ENCODE measurements around the gene RNASEL. TPM values are rescaled to one million over a fixed set of nuclear protein-coding genes. Genes with fewer than 3 reads are reported as not detected.

The RNASEL gene
- total and polyA plus RNA-seq, 2 experiments from 2014 or later, result 0.87 to 2.2 TPM

DNA sequence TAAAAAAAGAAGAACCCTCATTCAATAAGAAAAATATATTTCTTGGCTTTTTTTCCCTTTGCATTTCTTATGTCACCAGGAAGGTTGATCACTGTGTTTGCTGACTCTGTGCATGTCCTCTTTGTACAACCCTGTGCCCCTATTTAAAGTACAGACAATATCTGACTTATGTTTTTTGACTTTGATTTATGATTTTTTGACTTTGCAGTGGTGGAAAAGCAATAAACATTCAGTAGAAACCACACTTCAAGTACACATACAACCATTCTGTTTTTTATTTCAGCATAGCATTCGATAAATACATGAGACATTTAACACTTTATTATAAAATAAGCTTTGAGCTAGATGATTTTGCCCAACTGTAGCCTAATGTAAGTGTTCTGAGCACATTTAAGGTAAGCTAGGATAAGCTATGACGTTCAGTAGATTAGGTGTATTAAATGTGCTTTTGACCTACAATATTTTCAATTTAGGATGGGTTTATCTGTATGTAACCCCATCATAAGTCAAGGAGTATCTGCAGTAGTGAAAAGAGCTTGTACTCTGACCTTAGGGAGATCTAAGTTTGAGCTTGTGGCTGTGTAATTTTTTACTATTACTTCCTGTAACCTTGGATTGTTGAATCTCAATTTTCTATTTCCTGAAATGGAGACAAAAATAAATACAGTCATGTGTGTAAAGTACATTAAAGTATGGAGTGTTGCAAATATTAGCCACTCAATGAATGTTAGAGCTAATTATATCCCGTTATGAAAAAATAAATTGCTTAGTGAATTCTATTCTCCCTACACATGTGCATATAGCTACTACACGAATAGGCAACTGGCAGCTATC, 1.2 kb downstream of the RNASEL start:
- no peaks in the 10 kb centered on the region for H3K27me3 ChIP-seq
- DNase-seq (ENCODE audit: low read depth in 1 of 2, low spot score in 1 of 2), result no peak
- no peaks in the 10 kb centered on the region for H3K36me3 ChIP-seq
- H3K27ac ChIP-seq, result no peak overlapping the region
- H3K4me1 ChIP-seq (ENCODE audit: low read depth), result no peaks in the 10 kb centered on the region
- TF ChIP-seq, protein P1, sequence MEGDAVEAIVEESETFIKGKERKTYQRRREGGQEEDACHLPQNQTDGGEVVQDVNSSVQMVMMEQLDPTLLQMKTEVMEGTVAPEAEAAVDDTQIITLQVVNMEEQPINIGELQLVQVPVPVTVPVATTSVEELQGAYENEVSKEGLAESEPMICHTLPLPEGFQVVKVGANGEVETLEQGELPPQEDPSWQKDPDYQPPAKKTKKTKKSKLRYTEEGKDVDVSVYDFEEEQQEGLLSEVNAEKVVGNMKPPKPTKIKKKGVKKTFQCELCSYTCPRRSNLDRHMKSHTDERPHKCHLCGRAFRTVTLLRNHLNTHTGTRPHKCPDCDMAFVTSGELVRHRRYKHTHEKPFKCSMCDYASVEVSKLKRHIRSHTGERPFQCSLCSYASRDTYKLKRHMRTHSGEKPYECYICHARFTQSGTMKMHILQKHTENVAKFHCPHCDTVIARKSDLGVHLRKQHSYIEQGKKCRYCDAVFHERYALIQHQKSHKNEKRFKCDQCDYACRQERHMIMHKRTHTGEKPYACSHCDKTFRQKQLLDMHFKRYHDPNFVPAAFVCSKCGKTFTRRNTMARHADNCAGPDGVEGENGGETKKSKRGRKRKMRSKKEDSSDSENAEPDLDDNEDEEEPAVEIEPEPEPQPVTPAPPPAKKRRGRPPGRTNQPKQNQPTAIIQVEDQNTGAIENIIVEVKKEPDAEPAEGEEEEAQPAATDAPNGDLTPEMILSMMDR (IDR thresholded peaks at IDR 0.05; ENCODE audit: low read depth, low read length), result no peak
- H3K9me3 ChIP-seq (ENCODE audit: low read depth), result no peaks in the 10 kb centered on the region
- H3K4me3 ChIP-seq, result peak overlapping the region; percentile 37

DNA sequence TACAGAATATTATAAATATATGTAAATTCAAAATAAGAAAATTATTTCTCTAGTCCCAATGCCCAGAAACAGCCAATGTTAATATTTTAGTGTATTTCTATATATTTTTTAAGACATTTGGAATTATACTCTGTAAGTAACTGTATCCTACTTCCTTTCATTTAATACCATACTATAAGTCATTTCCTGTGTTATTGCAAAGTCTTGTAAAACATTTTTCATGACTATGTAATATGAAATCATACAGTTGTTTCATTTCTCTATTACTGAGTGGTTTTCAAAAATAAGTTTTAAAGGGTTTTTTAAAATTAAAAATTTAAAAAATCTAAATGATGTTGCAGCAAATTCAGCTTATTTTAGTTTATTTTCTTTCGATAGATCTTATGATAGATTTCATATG, 2.0 kb downstream of the RNASEL start:
- no peak overlapping the region for H3K27ac ChIP-seq
- TF ChIP-seq, protein P1 (IDR thresholded peaks at IDR 0.05; ENCODE audit: low read depth, low read length), result no peak

DNA sequence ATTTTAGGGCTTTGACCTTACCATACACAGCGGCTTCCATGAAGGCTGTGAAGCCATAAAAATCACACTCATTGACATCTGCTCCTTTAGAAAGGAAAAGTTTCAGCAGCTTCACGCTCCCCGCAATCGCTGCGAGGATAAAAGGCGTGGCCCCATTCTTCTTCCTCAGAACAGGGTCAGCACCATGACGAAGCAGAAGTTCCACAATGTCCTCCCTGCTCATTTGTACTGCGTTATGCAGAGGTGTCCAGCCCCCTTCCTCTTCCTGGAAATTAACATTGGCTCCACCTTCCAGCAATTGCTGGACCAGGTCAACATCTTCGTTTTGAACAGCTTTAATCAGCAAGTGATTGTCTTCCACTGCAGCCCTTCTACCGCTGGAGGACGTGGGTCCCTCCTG, 2.7 kb downstream of the RNASEL start:
- no peak for DNase-seq (ENCODE audit: low read depth in 1 of 2, low spot score in 1 of 2)
- H3K4me1 ChIP-seq (ENCODE audit: low read depth), result no peaks in the 10 kb centered on the region

More for the DNA sequence above, 2.0 kb downstream of the RNASEL start:
- H3K27me3 ChIP-seq, result no peaks in the 10 kb centered on the region
- no peaks in the 10 kb centered on the region for H3K36me3 ChIP-seq
- H3K9me3 ChIP-seq (ENCODE audit: low read depth), result no peaks in the 10 kb centered on the region
- no peak overlapping the region for H3K4me3 ChIP-seq
- H3K4me1 ChIP-seq (ENCODE audit: low read depth), result no peaks in the 10 kb centered on the region
- DNase-seq (ENCODE audit: low read depth in 1 of 2, low spot score in 1 of 2), result no peak

DNA sequence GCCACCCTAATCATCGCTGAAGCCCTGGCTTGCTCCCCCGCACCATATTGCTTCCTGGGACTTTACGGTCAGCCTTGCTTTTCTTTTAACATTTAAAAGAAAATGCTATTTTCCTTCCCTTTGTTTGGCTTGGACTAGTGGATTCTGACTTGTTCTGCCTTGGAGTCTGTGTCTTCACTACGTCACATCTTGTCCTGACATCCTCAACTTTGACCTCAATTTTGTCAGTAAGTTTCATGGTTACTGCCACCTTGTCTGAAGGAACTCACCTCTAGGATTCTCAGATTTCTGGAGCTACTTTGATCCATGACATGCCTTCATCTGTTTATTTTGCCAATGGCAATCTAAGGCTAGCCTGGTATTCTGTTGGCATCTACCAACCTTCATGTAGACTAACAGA, 4.3 kb downstream of the RNASEL start:
- no peaks in the 10 kb centered on the region for H3K9me3 ChIP-seq (ENCODE audit: low read depth)
- no peaks in the 10 kb centered on the region for H3K4me1 ChIP-seq (ENCODE audit: low read depth)
- H3K27ac ChIP-seq, result no peak overlapping the region
- TF ChIP-seq, protein P1 (IDR thresholded peaks at IDR 0.05; ENCODE audit: low read depth, low read length), result no peak
- H3K27me3 ChIP-seq, result no peaks in the 10 kb centered on the region
- H3K4me3 ChIP-seq, result no peak overlapping the region
- no peaks in the 10 kb centered on the region for H3K36me3 ChIP-seq
- DNase-seq (ENCODE audit: low read depth in 1 of 2, low spot score in 1 of 2), result no peak

More for the DNA sequence above, 2.7 kb downstream of the RNASEL start:
- H3K36me3 ChIP-seq, result no peaks in the 10 kb centered on the region
- no peak overlapping the region for H3K27ac ChIP-seq
- TF ChIP-seq, protein P1 (IDR thresholded peaks at IDR 0.05; ENCODE audit: low read depth, low read length), result no peak
- no peak overlapping the region for H3K4me3 ChIP-seq
- H3K27me3 ChIP-seq, result no peaks in the 10 kb centered on the region
- H3K9me3 ChIP-seq (ENCODE audit: low read depth), result no peaks in the 10 kb centered on the region

DNA sequence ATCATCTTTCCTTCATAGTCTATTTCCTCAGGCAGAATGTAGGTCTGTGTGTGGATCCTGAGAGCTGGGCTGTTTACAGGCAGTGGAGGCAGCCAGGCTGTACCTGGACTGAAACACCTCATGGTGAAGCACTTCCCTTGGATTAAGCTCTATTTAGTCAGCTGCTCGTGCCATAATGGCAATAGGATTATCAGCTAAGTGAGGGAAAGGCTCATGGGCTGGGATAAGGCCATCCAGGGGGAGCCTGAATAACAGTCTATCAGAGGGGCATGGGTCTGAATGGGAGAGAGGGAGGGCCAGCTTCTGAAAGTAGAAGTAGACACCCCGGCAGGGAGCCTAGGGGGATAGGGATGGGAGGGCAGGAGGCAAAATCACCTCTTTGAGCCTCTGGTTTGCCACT, 8.3 kb downstream of the RNASEL start:
- Histone ChIP-seq H3K27me3 (no peaks in the 10 kb centered on the region), H3K27ac (no peak overlapping the region), H3K36me3 (no peaks in the 10 kb centered on the region), H3K4me3 (no peak overlapping the region), H3K9me3 (ENCODE audit: low read depth) (no peaks in the 10 kb centered on the region), H3K4me1 (ENCODE audit: low read depth) (no peaks in the 10 kb centered on the region)
- DNase-seq (ENCODE audit: low read depth in 1 of 2, low spot score in 1 of 2), result no peak
- TF ChIP-seq, protein P1 (IDR thresholded peaks at IDR 0.05; ENCODE audit: low read depth, low read length), result no peak
